ENCODE measurements around the gene GGA1. TPM values are rescaled to one million over a fixed set of nuclear protein-coding genes. Genes with fewer than 3 reads are reported as not detected.

GGA1 gene
- total RNA-seq, 1 donor from 2014 or later, result 80.2 TPM

DNA sequence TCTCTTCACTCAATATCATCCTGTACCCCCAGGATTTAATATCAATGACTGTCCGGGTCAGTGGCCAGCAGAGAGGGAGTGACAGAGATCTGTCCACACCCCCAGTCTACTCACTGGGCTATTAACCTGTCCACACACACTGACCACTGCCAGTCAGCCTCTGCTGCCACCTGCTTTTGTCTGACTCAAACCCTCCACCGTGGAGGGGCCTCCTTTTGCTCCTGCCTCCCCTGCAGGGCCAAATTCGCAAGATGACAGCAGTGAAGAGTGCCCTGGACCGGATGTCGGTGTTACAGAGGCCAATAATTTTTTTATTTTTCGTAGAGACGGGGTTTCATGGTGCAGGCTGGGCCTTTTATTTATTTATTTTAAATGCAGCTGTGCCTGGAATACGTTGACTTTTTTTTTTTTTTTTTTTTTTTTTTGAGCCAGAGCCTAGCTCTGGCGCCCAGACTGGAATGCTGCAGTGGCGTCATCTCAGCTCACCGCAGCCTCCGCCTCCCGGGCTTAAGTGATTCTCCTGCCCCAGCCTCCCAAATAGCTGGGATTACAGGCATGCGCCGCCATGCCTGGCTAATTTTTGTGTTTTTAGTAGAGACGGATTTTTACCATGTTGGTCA lies 55.0 kb downstream of the GGA1 start:
- H3K27ac Mint-ChIP-seq, result no peak overlapping the region
- H3K36me3 Mint-ChIP-seq, result peaks cover 3% of the 10 kb centered on the region
- H3K27me3 Mint-ChIP-seq, result no peaks in the 10 kb centered on the region
- DNase-seq (ENCODE audit: extremely low spot score, unreplicated experiment), result no peak
- no peaks in the 10 kb centered on the region for H3K9me3 Mint-ChIP-seq
- TF ChIP-seq, protein P1, sequence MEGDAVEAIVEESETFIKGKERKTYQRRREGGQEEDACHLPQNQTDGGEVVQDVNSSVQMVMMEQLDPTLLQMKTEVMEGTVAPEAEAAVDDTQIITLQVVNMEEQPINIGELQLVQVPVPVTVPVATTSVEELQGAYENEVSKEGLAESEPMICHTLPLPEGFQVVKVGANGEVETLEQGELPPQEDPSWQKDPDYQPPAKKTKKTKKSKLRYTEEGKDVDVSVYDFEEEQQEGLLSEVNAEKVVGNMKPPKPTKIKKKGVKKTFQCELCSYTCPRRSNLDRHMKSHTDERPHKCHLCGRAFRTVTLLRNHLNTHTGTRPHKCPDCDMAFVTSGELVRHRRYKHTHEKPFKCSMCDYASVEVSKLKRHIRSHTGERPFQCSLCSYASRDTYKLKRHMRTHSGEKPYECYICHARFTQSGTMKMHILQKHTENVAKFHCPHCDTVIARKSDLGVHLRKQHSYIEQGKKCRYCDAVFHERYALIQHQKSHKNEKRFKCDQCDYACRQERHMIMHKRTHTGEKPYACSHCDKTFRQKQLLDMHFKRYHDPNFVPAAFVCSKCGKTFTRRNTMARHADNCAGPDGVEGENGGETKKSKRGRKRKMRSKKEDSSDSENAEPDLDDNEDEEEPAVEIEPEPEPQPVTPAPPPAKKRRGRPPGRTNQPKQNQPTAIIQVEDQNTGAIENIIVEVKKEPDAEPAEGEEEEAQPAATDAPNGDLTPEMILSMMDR (conservative IDR thresholded peaks at IDR 0.05), result no peak
- H3K4me3 Mint-ChIP-seq, result no peak overlapping the region
- H3K4me1 Mint-ChIP-seq (ENCODE audit: unreplicated experiment), result peaks cover 35% of the 10 kb centered on the region

DNA sequence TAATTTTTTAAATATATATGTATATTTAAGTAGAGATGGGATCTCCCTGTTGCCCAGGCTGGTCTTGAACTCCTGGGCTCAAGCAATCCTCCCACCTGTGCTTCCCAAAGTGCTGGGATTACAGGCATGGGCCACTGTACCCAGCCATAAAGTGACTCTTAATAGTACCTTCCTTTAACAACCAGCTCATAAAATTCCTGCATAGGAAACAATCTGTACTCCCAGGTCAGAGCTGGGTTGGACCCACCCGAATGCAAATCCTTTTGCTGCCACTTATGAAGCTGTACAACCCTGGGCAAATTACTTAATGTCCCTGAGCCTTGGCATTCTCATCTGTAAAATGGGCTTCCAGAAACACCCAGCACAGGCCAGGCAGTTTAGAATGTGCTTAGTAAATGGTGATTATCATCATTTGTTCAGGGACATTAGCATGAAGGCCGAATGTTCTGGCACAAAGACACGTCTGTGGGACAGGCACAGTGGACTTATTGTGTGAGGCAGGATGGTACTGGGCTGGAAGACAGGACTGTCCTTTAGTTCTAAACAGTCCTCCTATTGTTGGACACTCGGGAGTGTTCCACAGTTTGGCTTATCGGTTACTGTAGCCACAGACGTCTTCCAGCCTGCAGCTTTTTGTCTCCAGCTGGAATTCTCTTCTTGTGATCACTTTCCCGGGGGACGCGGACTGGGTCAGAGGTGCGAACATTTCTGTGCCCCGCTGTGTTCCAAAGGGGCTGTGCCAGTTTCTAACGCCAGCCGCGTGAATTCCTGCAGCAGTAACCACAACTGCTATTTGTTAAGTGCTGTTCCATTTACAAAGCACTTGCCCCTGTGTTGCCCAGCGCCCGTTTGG lies 55.8 kb downstream of the GGA1 start:
- H3K4me3 Mint-ChIP-seq, result no peak overlapping the region
- H3K27ac Mint-ChIP-seq, result no peak overlapping the region
- no peaks in the 10 kb centered on the region for H3K9me3 Mint-ChIP-seq
- TF ChIP-seq, protein P1 (conservative IDR thresholded peaks at IDR 0.05), result no peak
- H3K4me1 Mint-ChIP-seq (ENCODE audit: unreplicated experiment), result peaks cover 33% of the 10 kb centered on the region
- DNase-seq (ENCODE audit: extremely low spot score, unreplicated experiment), result no peak
- no peaks in the 10 kb centered on the region for H3K27me3 Mint-ChIP-seq
- peaks cover 4% of the 10 kb centered on the region for H3K36me3 Mint-ChIP-seq

DNA sequence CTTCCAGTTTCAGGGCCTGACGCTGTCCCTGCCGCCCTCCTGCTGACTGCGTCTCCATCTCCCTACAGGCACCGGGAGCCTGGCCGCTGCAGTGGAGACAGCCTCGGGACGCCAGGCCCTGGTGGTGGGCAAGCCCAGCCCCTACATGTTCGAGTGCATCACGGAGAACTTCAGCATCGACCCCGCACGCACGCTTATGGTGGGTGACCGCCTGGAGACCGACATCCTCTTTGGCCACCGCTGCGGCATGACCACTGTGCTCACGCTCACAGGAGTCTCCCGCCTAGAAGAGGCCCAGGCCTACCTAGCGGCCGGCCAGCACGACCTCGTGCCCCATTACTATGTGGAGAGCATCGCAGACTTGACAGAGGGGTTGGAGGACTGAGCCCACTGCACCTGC lies 56.9 kb downstream of the GGA1 start:
- Mint-ChIP-seq H3K36me3 (peaks cover 6% of the 10 kb centered on the region), H3K4me1 (ENCODE audit: unreplicated experiment) (peaks cover 23% of the 10 kb centered on the region), H3K9me3 (no peaks in the 10 kb centered on the region), H3K27ac (no peak overlapping the region), H3K27me3 (no peaks in the 10 kb centered on the region), H3K4me3 (no peak overlapping the region)
- TF ChIP-seq, protein P1 (conservative IDR thresholded peaks at IDR 0.05), result no peak
- DNase-seq (ENCODE audit: extremely low spot score, unreplicated experiment), result no peak

DNA sequence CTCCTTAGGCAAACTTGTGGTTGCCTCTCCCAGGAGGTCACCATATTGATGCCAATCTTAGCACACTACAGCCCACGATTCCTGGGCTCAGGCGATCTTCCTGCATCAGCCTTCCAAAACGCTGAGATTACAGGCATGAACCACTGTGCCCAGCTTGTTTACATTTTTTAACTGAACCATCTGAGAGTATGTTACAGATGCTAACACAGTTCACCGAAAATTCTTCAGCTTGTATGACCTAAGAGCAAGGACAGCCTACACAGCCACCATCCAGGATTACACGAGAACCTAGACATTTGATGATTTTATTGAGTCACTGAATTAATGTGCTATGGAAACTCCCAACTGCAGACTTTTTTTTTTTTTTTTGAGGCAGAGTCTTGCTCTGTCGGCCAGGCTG lies 61.0 kb downstream of the GGA1 start:
- TF ChIP-seq, protein P1 (conservative IDR thresholded peaks at IDR 0.05), result no peak
- peaks cover 6% of the 10 kb centered on the region for H3K36me3 Mint-ChIP-seq
- peaks cover 9% of the 10 kb centered on the region for H3K4me1 Mint-ChIP-seq (ENCODE audit: unreplicated experiment)
- no peak overlapping the region for H3K4me3 Mint-ChIP-seq
- no peaks in the 10 kb centered on the region for H3K27me3 Mint-ChIP-seq
- H3K27ac Mint-ChIP-seq, result no peak overlapping the region
- no peaks in the 10 kb centered on the region for H3K9me3 Mint-ChIP-seq
- DNase-seq (ENCODE audit: extremely low spot score, unreplicated experiment), result no peak

DNA sequence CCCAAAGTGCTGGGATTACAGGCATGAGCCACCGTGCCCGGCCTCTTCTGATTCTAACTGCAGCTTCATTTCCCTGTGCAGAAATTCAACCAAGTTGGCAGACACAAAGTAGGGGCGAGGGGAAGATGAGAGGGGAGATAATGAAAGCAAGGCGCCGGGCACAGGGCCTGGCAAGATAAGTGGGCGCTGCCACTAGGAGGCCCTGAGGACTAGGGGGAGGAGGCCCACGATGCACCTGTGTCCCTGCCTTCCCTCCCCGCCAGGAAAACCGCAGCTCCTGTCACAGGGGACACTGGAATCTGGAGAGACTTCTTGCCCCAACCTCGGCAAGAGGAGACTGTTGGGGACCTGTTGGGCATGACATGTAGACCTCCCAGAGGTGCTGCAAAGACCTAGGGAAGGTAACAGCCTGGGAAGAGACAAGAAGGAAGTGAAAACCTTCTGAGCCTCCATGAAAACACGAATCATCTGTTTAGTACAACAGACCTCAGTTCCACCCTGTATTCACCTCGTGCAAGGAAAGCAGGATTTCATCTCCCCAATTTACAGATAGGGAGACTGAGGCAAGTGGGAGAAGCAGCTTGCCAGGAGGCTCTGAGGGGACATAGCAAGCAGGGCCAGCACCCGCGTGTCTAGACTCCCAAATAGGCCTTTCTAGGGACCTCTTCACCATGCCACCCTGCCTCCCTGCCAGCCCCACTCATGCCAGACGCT lies 63.7 kb downstream of the GGA1 start:
- Mint-ChIP-seq H3K27me3 (no peaks in the 10 kb centered on the region), H3K36me3 (peaks cover 3% of the 10 kb centered on the region), H3K27ac (no peak overlapping the region), H3K9me3 (no peaks in the 10 kb centered on the region), H3K4me1 (ENCODE audit: unreplicated experiment) (peaks cover 14% of the 10 kb centered on the region), H3K4me3 (no peak overlapping the region)
- TF ChIP-seq, protein P1 (conservative IDR thresholded peaks at IDR 0.05), result no peak
- DNase-seq (ENCODE audit: extremely low spot score, unreplicated experiment), result no peak
